ENCODE measurements around the gene MRGPRD.
"Not testable (repeated sequence)": the region's sequence is repeated elsewhere in the genome, so short reads cannot be mapped to it uniquely, and the experiment has no call there.

MRGPRD gene

GRCh38 chr11:69000831-69001242 lies 20.1 kb upstream of the MRGPRD start:
- Histone ChIP-seq H3K4me3 (ENCODE audit: low read length in 2 of 2) (no peak overlapping the region), H3K36me3 (ENCODE audit: control insufficient read depth in 2 of 2, insufficient read depth in 2 of 2, low read length in 2 of 2) (no peaks in the 10 kb centered on the region), H3K9me3 (ENCODE audit: control insufficient read depth in 2 of 2, low read length in 2 of 2) (no peaks in the 10 kb centered on the region), H3K27ac (ENCODE audit: low read depth in 2 of 2, low read length in 2 of 2) (peak overlapping the region; percentile 52 to 66), H3K4me1 (ENCODE audit: control insufficient read depth in 2 of 2, insufficient read depth in 2 of 2, low read length in 2 of 2) (peaks cover 4 to 8% of the 10 kb centered on the region in 2 donors), H3K9ac (ENCODE audit: low read depth in 1 of 2, low read length in 2 of 2) (no peak overlapping the region), H3K27me3 (ENCODE audit: control insufficient read depth in 2 of 2, insufficient read depth in 2 of 2, low read length in 2 of 2) (no peaks in the 10 kb centered on the region)

- Histone ChIP-seq H3K4me3 (ENCODE audit: low read length in 2 of 2) (no peak overlapping the region), H3K9ac (ENCODE audit: low read depth in 1 of 2, low read length in 2 of 2) (no peak overlapping the region), H3K9me3 (ENCODE audit: control insufficient read depth in 2 of 2, low read length in 2 of 2) (no peaks in the 10 kb centered on the region), H3K27ac (ENCODE audit: low read depth in 2 of 2, low read length in 2 of 2) (peak overlapping the region; percentile 46 to 66), H3K4me1 (ENCODE audit: control insufficient read depth in 2 of 2, insufficient read depth in 2 of 2, low read length in 2 of 2) (peaks cover 4 to 8% of the 10 kb centered on the region in 2 donors), H3K36me3 (ENCODE audit: control insufficient read depth in 2 of 2, insufficient read depth in 2 of 2, low read length in 2 of 2) (no peaks in the 10 kb centered on the region), H3K27me3 (ENCODE audit: control insufficient read depth in 2 of 2, insufficient read depth in 2 of 2, low read length in 2 of 2) (no peaks in the 10 kb centered on the region)
Observed at GRCh38 chr11:69000391-69000790, 19.6 kb upstream of the MRGPRD start.

- not testable (repeated sequence) for H3K9ac ChIP-seq (ENCODE audit: low read depth in 1 of 2, low read length in 2 of 2); H3K9me3 ChIP-seq (ENCODE audit: control insufficient read depth in 2 of 2, low read length in 2 of 2); H3K4me3 ChIP-seq (ENCODE audit: low read length in 2 of 2); H3K36me3 ChIP-seq (ENCODE audit: control insufficient read depth in 2 of 2, insufficient read depth in 2 of 2, low read length in 2 of 2); H3K27me3 ChIP-seq (ENCODE audit: control insufficient read depth in 2 of 2, insufficient read depth in 2 of 2, low read length in 2 of 2); H3K4me1 ChIP-seq (ENCODE audit: control insufficient read depth in 2 of 2, insufficient read depth in 2 of 2, low read length in 2 of 2)
- peak overlapping the region; percentile 46 to 66 for H3K27ac ChIP-seq (ENCODE audit: low read depth in 2 of 2, low read length in 2 of 2)
Observed at GRCh38 chr11:68999748-69000355, 19.1 kb upstream of the MRGPRD start.

GRCh38 chr11:68999093-68999747 lies 18.4 kb upstream of the MRGPRD start:
- Histone ChIP-seq H3K4me1 (ENCODE audit: control insufficient read depth in 2 of 2, insufficient read depth in 2 of 2, low read length in 2 of 2) (peaks cover 4 to 8% of the 10 kb centered on the region in 2 donors), H3K27ac (ENCODE audit: low read depth in 2 of 2, low read length in 2 of 2) (peak overlapping the region in 1 of 2 donors; percentile 48), H3K27me3 (ENCODE audit: control insufficient read depth in 2 of 2, insufficient read depth in 2 of 2, low read length in 2 of 2) (peaks cover 0 to 2% of the 10 kb centered on the region in 2 donors), H3K4me3 (ENCODE audit: low read length in 2 of 2) (no peak overlapping the region), H3K36me3 (ENCODE audit: control insufficient read depth in 2 of 2, insufficient read depth in 2 of 2, low read length in 2 of 2) (no peaks in the 10 kb centered on the region), H3K9ac (ENCODE audit: low read depth in 1 of 2, low read length in 2 of 2) (no peak overlapping the region), H3K9me3 (ENCODE audit: control insufficient read depth in 2 of 2, low read length in 2 of 2) (no peaks in the 10 kb centered on the region)

DNA sequence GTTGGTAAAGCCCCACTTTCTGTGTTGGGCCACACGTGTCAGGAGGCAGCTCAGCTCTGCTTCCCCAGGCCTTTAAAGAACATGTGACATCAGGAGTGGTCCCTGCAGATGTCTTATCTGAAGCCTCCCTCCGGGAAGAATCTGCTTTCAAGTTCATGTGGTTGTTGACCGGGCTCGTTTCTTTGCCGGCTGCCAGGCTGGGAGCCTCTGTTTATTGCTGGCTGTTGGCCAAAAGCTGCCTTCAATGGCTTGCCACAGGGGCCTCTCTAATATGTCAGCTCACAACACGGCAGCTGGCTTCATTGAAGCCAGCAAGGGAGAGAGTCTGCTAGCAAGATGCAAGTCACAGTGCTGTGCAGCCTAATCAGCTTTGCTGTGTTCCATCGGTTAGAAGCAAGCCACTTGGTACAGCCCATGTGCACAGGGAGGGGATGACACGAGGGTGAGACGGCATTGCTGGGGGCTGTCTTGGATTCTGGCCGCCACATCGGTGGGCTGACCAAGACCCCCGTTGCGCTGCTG lies 17.7 kb upstream of the MRGPRD start:
- no peaks in the 10 kb centered on the region for H3K36me3 ChIP-seq (ENCODE audit: control insufficient read depth in 2 of 2, insufficient read depth in 2 of 2, low read length in 2 of 2)
- peak overlapping the region in 1 of 2 donors; percentile 48 for H3K27ac ChIP-seq (ENCODE audit: low read depth in 2 of 2, low read length in 2 of 2)
- H3K4me3 ChIP-seq (ENCODE audit: low read length in 2 of 2) = no peak overlapping the region
- no peaks in the 10 kb centered on the region for H3K9me3 ChIP-seq (ENCODE audit: control insufficient read depth in 2 of 2, low read length in 2 of 2)
- H3K9ac ChIP-seq (ENCODE audit: low read depth in 1 of 2, low read length in 2 of 2) = no peak overlapping the region
- peaks cover 0 to 2% of the 10 kb centered on the region in 2 donors for H3K27me3 ChIP-seq (ENCODE audit: control insufficient read depth in 2 of 2, insufficient read depth in 2 of 2, low read length in 2 of 2)
- peaks cover 4 to 8% of the 10 kb centered on the region in 2 donors for H3K4me1 ChIP-seq (ENCODE audit: control insufficient read depth in 2 of 2, insufficient read depth in 2 of 2, low read length in 2 of 2)

GRCh38 chr11:68997995-68998348 lies 17.2 kb upstream of the MRGPRD start:
- Histone ChIP-seq H3K9ac (ENCODE audit: low read depth in 1 of 2, low read length in 2 of 2) (no peak overlapping the region), H3K27ac (ENCODE audit: low read depth in 2 of 2, low read length in 2 of 2) (no peak overlapping the region), H3K4me1 (ENCODE audit: control insufficient read depth in 2 of 2, insufficient read depth in 2 of 2, low read length in 2 of 2) (peaks cover 4 to 8% of the 10 kb centered on the region in 2 donors), H3K9me3 (ENCODE audit: control insufficient read depth in 2 of 2, low read length in 2 of 2) (no peaks in the 10 kb centered on the region), H3K4me3 (ENCODE audit: low read length in 2 of 2) (no peak overlapping the region), H3K36me3 (ENCODE audit: control insufficient read depth in 2 of 2, insufficient read depth in 2 of 2, low read length in 2 of 2) (no peaks in the 10 kb centered on the region), H3K27me3 (ENCODE audit: control insufficient read depth in 2 of 2, insufficient read depth in 2 of 2, low read length in 2 of 2) (peaks cover 0 to 5% of the 10 kb centered on the region in 2 donors)

GRCh38 chr11:68997124-68997994 lies 16.6 kb upstream of the MRGPRD start:
- Histone ChIP-seq H3K4me1 (ENCODE audit: control insufficient read depth in 2 of 2, insufficient read depth in 2 of 2, low read length in 2 of 2) (peaks cover 4 to 8% of the 10 kb centered on the region in 2 donors), H3K9ac (ENCODE audit: low read depth in 1 of 2, low read length in 2 of 2) (no peak overlapping the region), H3K9me3 (ENCODE audit: control insufficient read depth in 2 of 2, low read length in 2 of 2) (no peaks in the 10 kb centered on the region), H3K36me3 (ENCODE audit: control insufficient read depth in 2 of 2, insufficient read depth in 2 of 2, low read length in 2 of 2) (no peaks in the 10 kb centered on the region), H3K27me3 (ENCODE audit: control insufficient read depth in 2 of 2, insufficient read depth in 2 of 2, low read length in 2 of 2) (peaks cover under 1 to 11% of the 10 kb centered on the region in 2 donors), H3K27ac (ENCODE audit: low read depth in 2 of 2, low read length in 2 of 2) (no peak overlapping the region), H3K4me3 (ENCODE audit: low read length in 2 of 2) (no peak overlapping the region)

DNA sequence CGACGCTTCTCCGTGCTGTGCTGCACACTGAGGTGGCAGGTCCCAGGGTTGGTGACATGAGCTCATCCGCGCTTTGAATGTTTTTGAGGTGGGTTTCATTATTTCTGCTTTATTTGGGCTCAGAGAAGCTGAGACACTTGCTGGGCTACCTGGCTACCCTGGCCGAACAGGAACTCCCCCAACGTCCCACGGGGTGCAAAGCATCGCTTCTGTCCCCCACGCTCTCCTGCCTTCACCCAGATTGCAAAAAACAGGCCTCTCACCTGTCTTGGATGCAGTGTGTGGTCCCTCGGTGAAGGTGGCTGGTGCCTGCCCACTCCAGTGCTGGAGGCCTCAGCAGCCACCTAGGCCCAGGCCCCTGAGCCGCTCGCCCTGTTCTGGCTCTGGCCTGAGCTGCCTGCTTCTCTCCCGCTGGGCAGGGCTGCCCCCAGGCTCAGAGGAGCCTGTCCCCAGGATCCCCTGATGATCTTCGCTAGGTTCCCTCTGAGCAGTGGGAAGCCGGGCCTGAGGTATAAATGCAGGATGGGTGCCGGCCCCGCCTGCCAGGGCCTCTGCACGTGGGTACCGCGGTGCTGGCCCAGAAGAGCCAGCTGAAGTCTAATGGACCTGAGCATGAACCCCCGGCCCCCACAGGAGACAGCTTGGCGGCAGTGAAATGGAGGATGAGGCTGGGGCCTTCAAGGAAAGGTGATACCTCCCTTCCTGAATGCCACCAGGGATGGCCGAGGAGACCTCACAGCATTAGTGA lies 15.8 kb upstream of the MRGPRD start:
- peaks cover 4 to 7% of the 10 kb centered on the region in 2 donors for H3K4me1 ChIP-seq (ENCODE audit: control insufficient read depth in 2 of 2, insufficient read depth in 2 of 2, low read length in 2 of 2)

DNA sequence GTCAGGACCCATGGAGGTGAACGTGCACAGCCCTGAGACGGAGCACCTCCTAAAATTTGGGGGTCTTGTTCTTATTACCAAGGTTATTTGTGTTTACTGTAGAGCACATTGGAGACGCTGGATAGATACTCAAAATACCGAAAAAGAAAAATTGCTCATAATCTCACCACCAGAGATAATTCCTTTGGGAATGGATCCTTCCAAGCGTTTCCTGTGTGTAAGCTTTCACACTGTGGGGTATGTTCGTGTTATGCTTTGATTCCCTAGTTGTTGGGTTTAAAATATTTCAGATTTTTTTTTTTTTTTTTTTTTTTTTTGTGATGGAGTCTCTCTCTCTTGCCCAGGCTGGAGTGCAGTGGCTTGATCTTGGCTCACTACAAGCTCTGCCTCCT lies 14.1 kb upstream of the MRGPRD start:
- no peak overlapping the region for H3K27ac ChIP-seq (ENCODE audit: low read depth in 2 of 2, low read length in 2 of 2)
- H3K9ac ChIP-seq (ENCODE audit: low read depth in 1 of 2, low read length in 2 of 2) = no peak overlapping the region
- H3K27me3 ChIP-seq (ENCODE audit: control insufficient read depth in 2 of 2, insufficient read depth in 2 of 2, low read length in 2 of 2) = peaks cover 3 to 19% of the 10 kb centered on the region in 2 donors
- no peaks in the 10 kb centered on the region for H3K4me1 ChIP-seq (ENCODE audit: control insufficient read depth in 2 of 2, insufficient read depth in 2 of 2, low read length in 2 of 2)
- H3K36me3 ChIP-seq (ENCODE audit: control insufficient read depth in 2 of 2, insufficient read depth in 2 of 2, low read length in 2 of 2) = no peaks in the 10 kb centered on the region
- no peaks in the 10 kb centered on the region for H3K9me3 ChIP-seq (ENCODE audit: control insufficient read depth in 2 of 2, low read length in 2 of 2)
- no peak overlapping the region for H3K4me3 ChIP-seq (ENCODE audit: low read length in 2 of 2)

More for the DNA sequence above, 15.8 kb upstream of the MRGPRD start:
- Histone ChIP-seq H3K4me3 (ENCODE audit: low read length in 2 of 2) (no peak overlapping the region), H3K27me3 (ENCODE audit: control insufficient read depth in 2 of 2, insufficient read depth in 2 of 2, low read length in 2 of 2) (peaks cover 3 to 17% of the 10 kb centered on the region in 2 donors), H3K9ac (ENCODE audit: low read depth in 1 of 2, low read length in 2 of 2) (no peak overlapping the region), H3K9me3 (ENCODE audit: control insufficient read depth in 2 of 2, low read length in 2 of 2) (no peaks in the 10 kb centered on the region), H3K27ac (ENCODE audit: low read depth in 2 of 2, low read length in 2 of 2) (no peak overlapping the region), H3K36me3 (ENCODE audit: control insufficient read depth in 2 of 2, insufficient read depth in 2 of 2, low read length in 2 of 2) (no peaks in the 10 kb centered on the region)
